ENCODE results near the gene NUP98.
A peak's percentile ranks its signal among the peaks of the same experiment; 100 is the strongest.

- TF ChIP-seq EP300 (IDR thresholded peaks at IDR 0.05) (no peak), POLR2A (IDR thresholded peaks at IDR 0.05; ENCODE audit: low read length) (0 out of 2 replicates have a peak, but pooled peaks have one; percentile 16), CBX2 (IDR thresholded peaks at IDR 0.05; ENCODE audit: borderline replicate concordance, low read depth) (no peak), JUN (IDR thresholded peaks at IDR 0.05) (0 out of 5 replicates have a peak, but pooled peaks of 1 of the 2 experiments have one; percentile 3), SREBF2 (IDR thresholded peaks at IDR 0.05) (no peak), RCOR1 (IDR thresholded peaks at IDR 0.05; ENCODE audit: low read depth, low read length) (no peak), CTCF (IDR thresholded peaks at IDR 0.05) (peak; percentile 61), REST (IDR thresholded peaks at IDR 0.05) (no peak), SMC3 (IDR thresholded peaks at IDR 0.05) (peak; percentile 45), JUNB (IDR thresholded peaks at IDR 0.05) (no peak), RAD21 (conservative IDR thresholded peaks at IDR 0.05 in 1 of 2, IDR thresholded peaks at IDR 0.05 in 1 of 2) (peak; percentile 54 to 57; a peak in 3 of 5 replicates), PHF8 (IDR thresholded peaks at IDR 0.05; ENCODE audit: borderline replicate concordance, low read depth) (no peak)
- TF ChIP-seq, protein P1, sequence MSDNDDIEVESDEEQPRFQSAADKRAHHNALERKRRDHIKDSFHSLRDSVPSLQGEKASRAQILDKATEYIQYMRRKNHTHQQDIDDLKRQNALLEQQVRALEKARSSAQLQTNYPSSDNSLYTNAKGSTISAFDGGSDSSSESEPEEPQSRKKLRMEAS (IDR thresholded peaks at IDR 0.05): no peak; the same call in 1 of the 2 replicates
These were observed 10.8 kb upstream of the NUP98 start, which contains the start of gene PGAP2 for GRCh38 chr11:3807909-3808860.

All from A549 (cell line).